Esophagus muscularis mucosa (tissue), 4 donors: ENCODE measurements around the gene LUC7L2.

ENCODE experiments used
- EP300 ChIP-seq: sonication (generic); formaldehyde crosslinking; IDR thresholded peaks from one replicate; pipeline ENCODE4 v1.6.1; 2017; ENCODE audit warnings: antibody characterized with exemption
- POLR2A ChIP-seq: fragments of 450-650 bp; IDR thresholded peaks from one replicate; pipeline ENCODE4 v1.6.1; 2017; ENCODE audit warnings: antibody characterized with exemption, moderate library complexity, mild to moderate bottlenecking, low read depth
- POLR2AphosphoS5 ChIP-seq, 2 donors: sonication (generic); formaldehyde crosslinking; IDR thresholded peaks; one replicate each; pipeline ENCODE4 v1.6.1; 2017; ENCODE audit warnings: antibody characterized with exemption in 2 of 2
- TF ChIP-seq, protein P1 (sequence below), 3 experiments: fragments of 200-600 bp in 2 of 3; fragments of 450-650 bp in 1 of 3; sonication (generic) in 2 of 3; IDR thresholded peaks; one replicate each; pipeline ENCODE4 v1.5.1; 2017 to 2019; ENCODE audit warnings: antibody characterized with exemption in 3 of 3, mild to moderate bottlenecking in 2 of 3, moderate library complexity in 1 of 3

DNA sequence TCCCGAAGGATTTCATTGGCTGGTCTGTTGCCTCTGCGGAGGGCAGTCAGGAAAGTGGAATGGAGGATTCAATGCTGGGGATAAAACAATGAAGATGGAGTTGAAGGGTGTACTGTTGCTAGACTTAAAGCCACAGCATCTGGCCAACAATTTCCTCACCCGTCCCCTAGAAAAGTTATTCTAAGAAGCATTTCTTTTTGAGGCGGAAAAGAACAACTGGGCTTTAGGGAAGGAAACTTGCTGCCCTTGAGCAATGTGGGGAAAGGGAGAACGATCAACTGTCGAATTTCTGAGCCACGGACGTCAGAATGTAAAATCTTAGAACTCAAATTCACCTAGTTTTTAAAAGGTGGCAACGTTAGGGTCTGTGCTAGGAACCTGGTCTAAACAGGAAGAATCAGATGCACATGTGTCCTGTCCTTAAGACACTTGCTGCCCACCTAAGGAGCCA, 17.9 kb upstream of the LUC7L2 start:
- TF ChIP-seq, protein P1, sequence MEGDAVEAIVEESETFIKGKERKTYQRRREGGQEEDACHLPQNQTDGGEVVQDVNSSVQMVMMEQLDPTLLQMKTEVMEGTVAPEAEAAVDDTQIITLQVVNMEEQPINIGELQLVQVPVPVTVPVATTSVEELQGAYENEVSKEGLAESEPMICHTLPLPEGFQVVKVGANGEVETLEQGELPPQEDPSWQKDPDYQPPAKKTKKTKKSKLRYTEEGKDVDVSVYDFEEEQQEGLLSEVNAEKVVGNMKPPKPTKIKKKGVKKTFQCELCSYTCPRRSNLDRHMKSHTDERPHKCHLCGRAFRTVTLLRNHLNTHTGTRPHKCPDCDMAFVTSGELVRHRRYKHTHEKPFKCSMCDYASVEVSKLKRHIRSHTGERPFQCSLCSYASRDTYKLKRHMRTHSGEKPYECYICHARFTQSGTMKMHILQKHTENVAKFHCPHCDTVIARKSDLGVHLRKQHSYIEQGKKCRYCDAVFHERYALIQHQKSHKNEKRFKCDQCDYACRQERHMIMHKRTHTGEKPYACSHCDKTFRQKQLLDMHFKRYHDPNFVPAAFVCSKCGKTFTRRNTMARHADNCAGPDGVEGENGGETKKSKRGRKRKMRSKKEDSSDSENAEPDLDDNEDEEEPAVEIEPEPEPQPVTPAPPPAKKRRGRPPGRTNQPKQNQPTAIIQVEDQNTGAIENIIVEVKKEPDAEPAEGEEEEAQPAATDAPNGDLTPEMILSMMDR (IDR thresholded peaks at IDR 0.05), result no peak
- TF ChIP-seq POLR2A (no peak), EP300 (no peak), POLR2AphosphoS5 (IDR thresholded peaks at IDR 0.05) (peak in 1 of 2 donors; percentile 83)
